Mammary epithelial cell (primary cell): Measurements from ENCODE around the gene USP22.

Experiments
- CTCF ChIP-seq, 2 donors: IDR thresholded peaks in 1 of 2; conservative IDR thresholded peaks in 1 of 2; 2 replicates each; pipeline ENCODE4 v1.5.1; 2011 to 2012; ENCODE audit warnings: inconsistent platforms in 2 of 2, low read length in 2 of 2, mild to moderate bottlenecking in 2 of 2, control low read depth in 1 of 2, low read depth in 1 of 2; ENCODE audit not compliant: insufficient read depth in 1 of 2; ENCODE audit errors: extremely low read depth in 1 of 2
- EZH2 ChIP-seq: IDR thresholded peaks from 2 replicates; pipeline ENCODE4 v1.6.1; 2012; ENCODE audit warnings: low read length, inconsistent platforms, borderline replicate concordance

DNA sequence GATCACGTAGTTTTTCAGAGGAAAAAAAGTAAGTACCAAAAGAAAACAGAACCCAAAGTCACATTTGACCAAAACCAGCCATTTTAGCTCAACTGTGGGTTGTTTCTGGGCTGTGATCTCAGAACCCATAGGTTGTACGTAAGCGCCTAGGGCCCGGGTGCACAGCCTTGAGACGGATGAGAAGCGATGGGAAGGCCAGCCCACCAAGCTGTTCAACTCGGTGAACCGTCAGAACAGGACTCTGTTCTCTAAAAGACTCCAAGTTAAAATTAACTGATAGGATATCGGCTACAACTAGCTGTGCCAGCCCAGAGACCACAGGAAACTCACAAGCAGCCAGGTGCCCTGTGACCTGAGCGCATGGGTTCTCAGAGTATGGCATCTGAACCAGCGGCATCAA is 28.3 kb downstream of the USP22 start:
- TF ChIP-seq CTCF (conservative IDR thresholded peaks at IDR 0.05 in 1 of 2, IDR thresholded peaks at IDR 0.05 in 1 of 2; ENCODE audit: extremely low read depth in 1 of 2, insufficient read depth in 1 of 2, low read depth in 1 of 2, low read length in 2 of 2): no peak
- no peak for TF ChIP-seq EZH2
